Esophagus muscularis mucosa (tissue), 4 donors: Measurements from ENCODE around the gene ZSCAN10. TPM values are rescaled to one million over a fixed set of nuclear protein-coding genes. Genes with fewer than 3 reads are reported as not detected.

Experiments used
- DNase-seq: peaks from one replicate; pipeline ENCODE4 v3.0.0-alpha.2; 2017; ENCODE audit errors: extremely low spot score
- H3K27ac ChIP-seq, 4 donors: fragments of 200-600 bp; sonication (generic); replicated peaks in 1 of 4; 1 replicate in 3 of 4; 2 replicates in 1 of 4; pipeline ENCODE4 v1.5.1; 2016 to 2019; ENCODE audit warnings: mild to moderate bottlenecking in 1 of 4
- H3K27me3 ChIP-seq, 4 donors: fragments of 200-600 bp; sonication (generic); one replicate each; pipeline versions ENCODE4 v1.5.1 to v1.6.0; 2016 to 2019
- H3K36me3 ChIP-seq, 4 donors: fragments of 200-600 bp; sonication (generic); one replicate each; pipeline ENCODE4 v1.5.1; 2016 to 2019
- H3K4me1 ChIP-seq, 4 donors: fragments of 200-600 bp; sonication (generic); one replicate each; pipeline ENCODE4 v1.5.1; 2016 to 2019
- H3K4me3 ChIP-seq, 4 donors: fragments of 200-600 bp; sonication (generic); 1 replicate in 2 of 4; 2 replicates in 2 of 4; pipeline ENCODE4 v1.5.1; 2016 to 2019; ENCODE audit warnings: mild to moderate bottlenecking in 4 of 4, moderate library complexity in 1 of 4
- H3K9me3 ChIP-seq, 4 donors: fragments of 200-600 bp; sonication (generic); 1 replicate in 3 of 4; 2 replicates in 1 of 4; pipeline ENCODE4 v1.5.1; 2016 to 2019
- CTCF ChIP-seq, 3 experiments: fragments of 200-600 bp in 2 of 3; fragments of 450-650 bp in 1 of 3; sonication (generic) in 2 of 3; IDR thresholded peaks; one replicate each; pipeline ENCODE4 v1.5.1; 2017 to 2019; ENCODE audit warnings: antibody characterized with exemption in 3 of 3, mild to moderate bottlenecking in 2 of 3, moderate library complexity in 1 of 3
- EP300 ChIP-seq: sonication (generic); formaldehyde crosslinking; IDR thresholded peaks from one replicate; pipeline ENCODE4 v1.6.1; 2017; ENCODE audit warnings: antibody characterized with exemption
- POLR2A ChIP-seq: fragments of 450-650 bp; IDR thresholded peaks from one replicate; pipeline ENCODE4 v1.6.1; 2017; ENCODE audit warnings: antibody characterized with exemption, moderate library complexity, mild to moderate bottlenecking, low read depth
- POLR2AphosphoS5 ChIP-seq, 2 donors: sonication (generic); formaldehyde crosslinking; IDR thresholded peaks; one replicate each; pipeline ENCODE4 v1.6.1; 2017; ENCODE audit warnings: antibody characterized with exemption in 2 of 2
- WGBS: methylation state at CpG from one replicate; pipeline ENCODE4 v1.1.5; 2018; 5-methylcytosine and 5-hydroxymethylcytosine counted together
- intact Hi-C: fragments of 100-400 bp; cut with DNase I; formaldehyde crosslinking; loops from one replicate; pipeline ENCODE4 v1.15.1; 2023
- total RNA-seq, 4 donors: library from RNA; depleted of rRNA; stranded (reverse); fragments of >200 nt; gene quantifications; one replicate each; pipeline versions ENCODE4 v1.1.0 to v1.2.1, GENCODE V29; 2016

The ZSCAN10 gene
- total RNA-seq, 4 donors from 2014 or later: not detected

DNA sequence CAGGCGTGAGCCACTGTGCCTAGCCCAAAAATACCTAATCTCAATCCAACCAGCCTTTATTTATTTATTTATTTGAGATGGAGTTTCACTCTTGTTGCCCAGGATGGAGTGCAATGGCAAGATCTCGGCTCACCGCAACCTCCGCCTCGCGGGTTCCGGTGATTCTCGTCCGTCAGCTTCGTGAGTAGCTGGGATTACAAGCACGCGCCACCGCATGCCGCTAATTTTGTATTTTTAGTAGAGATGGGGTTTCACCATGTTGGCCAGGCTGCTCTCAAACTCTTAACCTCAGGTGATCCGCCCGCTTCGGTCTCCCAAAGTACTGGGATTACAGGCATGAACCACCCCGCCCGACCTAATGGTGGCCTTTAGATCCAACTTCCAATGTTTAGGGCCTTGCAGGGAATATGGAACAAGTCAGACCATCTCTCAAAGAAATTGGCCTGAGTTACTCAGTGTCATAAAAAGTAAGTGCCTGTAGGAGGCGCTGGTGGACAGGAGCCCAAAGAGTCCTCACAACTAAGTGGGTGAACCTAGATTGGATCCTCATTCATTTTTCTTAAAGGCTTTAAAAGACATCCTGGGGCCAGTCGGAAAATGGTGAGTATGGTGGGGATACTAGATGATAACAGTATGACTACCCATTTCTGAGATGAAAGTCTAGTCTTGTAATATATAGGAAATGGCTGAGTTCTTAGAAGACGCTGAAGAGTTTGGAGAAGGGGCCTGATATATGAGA is 4.6 kb downstream of the ZSCAN10 start:
- no peaks in the 10 kb centered on the region for H3K36me3 ChIP-seq
- intact Hi-C loops: no loop called here
- no peak overlapping the region for H3K4me3 ChIP-seq
- TF ChIP-seq POLR2A: no peak
- no peak for TF ChIP-seq POLR2AphosphoS5 (IDR thresholded peaks at IDR 0.05)
- no peak for TF ChIP-seq EP300
- peak; percentile 21 to 45 (median 28) for TF ChIP-seq CTCF (IDR thresholded peaks at IDR 0.05)
- peaks cover 0 to 85% (median 6%) of the 10 kb centered on the region in 4 donors for H3K27me3 ChIP-seq
- H3K27ac ChIP-seq: no peak overlapping the region
- peaks cover 0 to under 1% (median under 1%) of the 10 kb centered on the region in 4 donors for H3K4me1 ChIP-seq
- no peaks in the 10 kb centered on the region for H3K9me3 ChIP-seq
- WGBS: 92% methylated on average over 22 of the region's 22 CpGs
- DNase-seq: no peak

DNA sequence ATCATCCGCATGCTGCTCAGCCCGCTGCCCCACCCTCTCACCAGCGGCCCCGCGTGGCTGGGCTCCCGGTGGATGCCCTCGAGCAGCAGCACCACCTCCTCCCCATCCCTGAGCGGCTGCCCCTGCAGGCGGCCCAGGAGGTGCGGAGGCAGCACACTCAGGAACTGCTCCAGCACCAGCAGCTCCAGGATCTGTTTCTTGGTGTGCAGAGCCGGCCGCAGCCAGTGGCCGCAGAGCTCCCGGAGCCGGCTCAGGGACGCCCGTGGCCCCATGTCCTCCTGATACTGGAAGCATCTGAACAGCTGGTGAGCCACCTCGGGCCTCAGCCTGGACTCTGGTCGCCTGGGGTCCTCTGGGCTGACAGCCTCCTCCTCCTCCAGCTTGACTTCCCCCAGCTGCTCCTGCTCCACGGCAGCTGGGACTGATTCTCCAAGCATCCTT is 6.6 kb downstream of the ZSCAN10 start:
- intact Hi-C loops: no loop called here
- peaks cover 0 to 75% (median 2%) of the 10 kb centered on the region in 4 donors for H3K27me3 ChIP-seq
- TF ChIP-seq POLR2AphosphoS5 (IDR thresholded peaks at IDR 0.05) (no peak), POLR2A (no peak), EP300 (no peak), CTCF (IDR thresholded peaks at IDR 0.05) (no peak)
- DNase-seq: no peak
- no peaks in the 10 kb centered on the region for H3K36me3 ChIP-seq
- H3K4me1 ChIP-seq: peaks cover 8 to 14% (median 9%) of the 10 kb centered on the region in 4 donors
- H3K9me3 ChIP-seq: no peaks in the 10 kb centered on the region
- WGBS: 72% methylated on average over 4 of the region's 20 CpGs
- H3K4me3 ChIP-seq: no peak overlapping the region
- no peak overlapping the region for H3K27ac ChIP-seq

DNA sequence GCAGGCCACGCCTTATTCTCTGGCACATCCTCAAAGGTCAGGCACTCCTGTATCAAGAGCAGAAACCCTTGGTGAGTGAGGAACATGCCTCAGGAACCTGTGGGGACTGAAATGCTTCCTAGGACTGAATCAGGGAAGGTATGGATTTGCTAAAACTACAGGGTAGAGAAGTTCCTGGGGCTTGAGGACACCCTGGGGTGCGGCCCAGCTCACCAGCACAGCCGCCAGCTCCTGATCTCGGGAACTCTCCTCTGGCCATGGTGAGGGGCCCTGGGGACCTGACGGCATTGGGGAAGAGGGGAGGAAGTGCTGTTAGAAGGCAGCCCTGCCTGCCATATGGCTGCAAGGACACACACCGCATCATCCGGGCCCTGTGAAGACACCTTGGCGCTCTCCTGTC is 7.5 kb downstream of the ZSCAN10 start:
- 92% methylated on average over 8 of the region's 8 CpGs for WGBS
- DNase-seq: no peak
- no peak for TF ChIP-seq CTCF (IDR thresholded peaks at IDR 0.05)
- TF ChIP-seq POLR2AphosphoS5 (IDR thresholded peaks at IDR 0.05): no peak
- TF ChIP-seq EP300: no peak
- TF ChIP-seq POLR2A: no peak
- H3K36me3 ChIP-seq: no peaks in the 10 kb centered on the region
- H3K4me1 ChIP-seq: peaks cover 13 to 16% (median 15%) of the 10 kb centered on the region in 4 donors
- no peaks in the 10 kb centered on the region for H3K9me3 ChIP-seq
- H3K4me3 ChIP-seq: no peak overlapping the region
- intact Hi-C loops: no loop called here
- H3K27me3 ChIP-seq: peaks cover 0 to 69% (median 2%) of the 10 kb centered on the region in 4 donors
- H3K27ac ChIP-seq: no peak overlapping the region

- Histone ChIP-seq H3K9me3 (no peaks in the 10 kb centered on the region), H3K36me3 (no peaks in the 10 kb centered on the region), H3K27me3 (peaks cover 0 to 54% (median 2%) of the 10 kb centered on the region in 4 donors), H3K4me1 (peaks cover 14 to 23% (median 18%) of the 10 kb centered on the region in 4 donors), H3K27ac (no peak overlapping the region), H3K4me3 (no peak overlapping the region)
- DNase-seq: no peak
- WGBS: 94% methylated on average over 21 of the region's 81 CpGs
- no peak for TF ChIP-seq EP300
- no peak for TF ChIP-seq CTCF (IDR thresholded peaks at IDR 0.05)
- no peak for TF ChIP-seq POLR2A
- TF ChIP-seq POLR2AphosphoS5 (IDR thresholded peaks at IDR 0.05): no peak
- intact Hi-C loops: no loop called here
Measured at GRCh38 chr16:3089717-3090592, 9.1 kb downstream of the ZSCAN10 start.
